Activated naive CD8-positive, alpha-beta T cell treated with anti-CD3 and anti-CD28 coated beads for 36 hours (primary cell): ENCODE measurements around the gene COIL. TPM values are rescaled to one million over a fixed set of nuclear protein-coding genes. Genes with fewer than 3 reads are reported as not detected.

Experiments
- DNase-seq: peaks from one replicate; pipeline ENCODE4 v3.0.0; 2021
- H3K27ac Mint-ChIP-seq: one replicate; pipeline ENCODE4 v1.8.0; 2022; ENCODE audit warnings: mild to moderate bottlenecking, moderate library complexity, mixed read lengths
- H3K27me3 Mint-ChIP-seq: one replicate; pipeline ENCODE4 v1.8.0; 2022; ENCODE audit warnings: mild to moderate bottlenecking, mixed read lengths
- H3K36me3 Mint-ChIP-seq: one replicate; pipeline ENCODE4 v1.8.0; 2021; ENCODE audit warnings: mild to moderate bottlenecking, mixed read lengths
- H3K4me1 Mint-ChIP-seq: one replicate; pipeline ENCODE4 v1.8.0; 2021; ENCODE audit warnings: mixed read lengths
- H3K4me3 Mint-ChIP-seq: one replicate; pipeline ENCODE4 v1.8.0; 2022; ENCODE audit warnings: mild to moderate bottlenecking, moderate library complexity, mixed read lengths
- H3K9me3 Mint-ChIP-seq: one replicate; pipeline ENCODE4 v1.8.0; 2022; ENCODE audit warnings: mixed read lengths
- total RNA-seq, 2 experiments: library from RNA; stranded (reverse); gene quantifications; one replicate each; pipeline ENCODE4 v1.2.3, GENCODE V29; 2021

COIL gene
- total RNA-seq, 2 experiments from 2014 or later, result 21.6 to 22.4 TPM

DNA sequence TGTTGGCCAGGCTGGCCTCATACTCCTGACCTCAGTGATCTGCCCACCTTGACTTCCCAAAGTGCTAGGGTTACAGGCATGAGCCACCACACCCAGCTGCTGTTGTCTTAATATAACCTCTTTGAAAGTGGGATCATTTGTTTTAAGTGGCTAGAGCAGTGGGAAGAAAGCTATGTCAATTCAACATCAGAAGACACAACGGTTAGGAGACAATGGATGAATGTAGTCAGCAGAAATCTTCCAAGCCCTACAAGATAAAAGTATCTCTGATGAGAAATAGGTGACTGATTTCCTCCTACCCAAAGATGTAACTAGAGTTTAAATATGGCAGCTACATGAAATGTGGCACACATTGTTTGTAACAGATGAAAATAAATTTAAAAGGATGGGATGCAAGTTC is 27.0 kb downstream of the COIL start:
- Mint-ChIP-seq H3K4me3 (no peak overlapping the region), H3K4me1 (peaks cover 8% of the 10 kb centered on the region), H3K36me3 (peaks cover 39% of the 10 kb centered on the region), H3K27ac (no peak overlapping the region), H3K9me3 (peaks cover 9% of the 10 kb centered on the region), H3K27me3 (no peaks in the 10 kb centered on the region)
- no peak for DNase-seq

- Mint-ChIP-seq H3K27ac (no peak overlapping the region), H3K27me3 (no peaks in the 10 kb centered on the region), H3K9me3 (peaks cover 9% of the 10 kb centered on the region), H3K36me3 (peaks cover 33% of the 10 kb centered on the region), H3K4me1 (peaks cover 7% of the 10 kb centered on the region), H3K4me3 (no peak overlapping the region)
- DNase-seq, result no peak
Measured at GRCh38 chr17:56933151-56933745, 27.6 kb downstream of the COIL start.

DNA sequence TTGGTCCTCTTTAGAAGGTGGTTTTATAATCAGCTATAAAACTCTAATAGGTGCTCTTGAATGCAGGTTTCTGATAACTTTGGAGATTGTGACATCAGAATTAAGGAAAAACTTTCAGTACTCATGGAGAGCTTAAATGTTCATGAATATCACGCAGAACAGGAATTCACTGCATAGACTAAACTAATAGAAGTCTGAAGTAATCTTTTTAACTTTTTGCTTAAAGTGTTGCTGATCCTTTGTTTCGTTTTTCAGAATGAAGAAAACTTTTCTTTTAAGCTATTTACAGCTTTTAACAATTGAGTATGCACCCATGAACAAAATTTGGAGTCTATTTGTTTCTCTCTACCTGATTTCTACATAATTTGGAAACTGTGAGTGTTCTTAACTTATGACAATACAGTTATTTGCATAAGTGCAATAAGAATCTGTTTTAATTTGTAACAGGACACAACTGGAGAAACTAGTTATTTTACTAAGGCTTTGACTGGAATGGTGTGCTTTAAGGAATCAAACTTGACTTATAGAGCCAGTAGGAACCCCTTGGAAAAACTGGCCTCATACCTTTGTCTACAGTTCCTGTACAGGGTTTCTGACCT is 30.0 kb downstream of the COIL start:
- no peak overlapping the region for H3K4me3 Mint-ChIP-seq
- H3K9me3 Mint-ChIP-seq, result peaks cover 9% of the 10 kb centered on the region
- no peak overlapping the region for H3K27ac Mint-ChIP-seq
- peaks cover 21% of the 10 kb centered on the region for H3K36me3 Mint-ChIP-seq
- H3K4me1 Mint-ChIP-seq, result no peaks in the 10 kb centered on the region
- DNase-seq, result no peak
- H3K27me3 Mint-ChIP-seq, result no peaks in the 10 kb centered on the region

DNA sequence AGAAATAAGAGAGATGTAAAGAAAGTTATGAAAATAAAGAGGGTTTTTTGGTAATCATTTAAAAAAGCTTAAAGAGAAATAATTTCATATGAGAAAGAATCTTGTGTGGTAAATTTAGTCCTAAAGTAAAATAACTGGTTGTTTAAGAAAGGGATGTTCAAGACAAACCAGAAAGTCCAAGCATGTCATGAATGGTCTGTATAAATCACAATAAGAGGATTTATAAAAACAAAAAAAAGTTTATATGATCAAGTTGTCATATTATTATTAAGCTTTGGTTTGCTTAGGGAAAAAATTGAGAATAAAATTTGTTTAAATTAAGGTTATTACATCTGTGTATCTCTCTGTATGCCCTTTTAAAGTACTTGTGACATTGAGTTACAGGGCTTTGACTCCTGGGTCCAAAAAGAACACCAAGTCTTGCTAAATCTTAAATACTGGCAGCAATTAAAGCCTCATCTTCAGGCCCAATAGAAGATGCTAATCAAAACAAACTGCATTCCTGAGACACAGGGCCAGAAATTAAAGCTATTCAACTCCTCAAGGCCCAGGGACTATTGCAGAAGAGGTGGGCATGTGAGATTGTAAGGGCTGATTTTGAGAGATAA is 31.4 kb downstream of the COIL start:
- H3K4me3 Mint-ChIP-seq, result no peak overlapping the region
- peaks cover 20% of the 10 kb centered on the region for H3K36me3 Mint-ChIP-seq
- H3K9me3 Mint-ChIP-seq, result peaks cover 9% of the 10 kb centered on the region
- H3K27me3 Mint-ChIP-seq, result no peaks in the 10 kb centered on the region
- H3K4me1 Mint-ChIP-seq, result no peaks in the 10 kb centered on the region
- no peak overlapping the region for H3K27ac Mint-ChIP-seq
- no peak for DNase-seq

GRCh38 chr17:56928586-56928985 is 32.3 kb downstream of the COIL start:
- peaks cover 13% of the 10 kb centered on the region for H3K36me3 Mint-ChIP-seq
- H3K4me1 Mint-ChIP-seq, result no peaks in the 10 kb centered on the region
- DNase-seq, result no peak
- H3K9me3 Mint-ChIP-seq, result peaks cover 9% of the 10 kb centered on the region
- no peaks in the 10 kb centered on the region for H3K27me3 Mint-ChIP-seq
- H3K4me3 Mint-ChIP-seq, result no peak overlapping the region
- H3K27ac Mint-ChIP-seq, result no peak overlapping the region

GRCh38 chr17:56926704-56927103 is 34.1 kb downstream of the COIL start:
- Mint-ChIP-seq H3K27ac (no peak overlapping the region), H3K4me3 (no peak overlapping the region)
- no peak for DNase-seq

DNA sequence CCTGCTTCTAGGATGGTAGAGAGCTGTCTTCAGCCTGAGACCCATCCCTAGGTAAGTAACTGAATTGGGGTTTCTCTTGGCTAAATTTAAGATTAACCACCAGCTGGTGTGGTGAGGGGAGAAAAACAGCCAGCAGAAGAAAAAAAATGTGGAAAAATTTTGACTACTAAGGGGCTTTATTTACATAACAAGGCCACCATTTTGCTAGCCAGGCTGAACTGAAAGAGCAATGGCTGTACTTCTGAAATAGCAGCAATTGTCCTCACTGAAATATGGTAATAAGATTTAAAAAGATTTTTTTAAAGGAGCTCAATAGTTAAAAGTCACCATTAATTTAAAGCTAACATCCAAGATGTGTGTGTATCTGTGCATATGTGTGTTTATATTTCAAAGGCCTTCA is 34.6 kb downstream of the COIL start:
- Mint-ChIP-seq H3K36me3 (peaks cover 4% of the 10 kb centered on the region), H3K4me3 (no peak overlapping the region), H3K4me1 (no peaks in the 10 kb centered on the region), H3K27me3 (no peaks in the 10 kb centered on the region), H3K9me3 (peaks cover 7% of the 10 kb centered on the region), H3K27ac (no peak overlapping the region)
- DNase-seq, result no peak

More at GRCh38 chr17:56926704-56927103, 34.1 kb downstream of the COIL start:
- Mint-ChIP-seq H3K4me1 (no peaks in the 10 kb centered on the region), H3K36me3 (peaks cover 6% of the 10 kb centered on the region), H3K27me3 (no peaks in the 10 kb centered on the region), H3K9me3 (peaks cover 9% of the 10 kb centered on the region)

DNA sequence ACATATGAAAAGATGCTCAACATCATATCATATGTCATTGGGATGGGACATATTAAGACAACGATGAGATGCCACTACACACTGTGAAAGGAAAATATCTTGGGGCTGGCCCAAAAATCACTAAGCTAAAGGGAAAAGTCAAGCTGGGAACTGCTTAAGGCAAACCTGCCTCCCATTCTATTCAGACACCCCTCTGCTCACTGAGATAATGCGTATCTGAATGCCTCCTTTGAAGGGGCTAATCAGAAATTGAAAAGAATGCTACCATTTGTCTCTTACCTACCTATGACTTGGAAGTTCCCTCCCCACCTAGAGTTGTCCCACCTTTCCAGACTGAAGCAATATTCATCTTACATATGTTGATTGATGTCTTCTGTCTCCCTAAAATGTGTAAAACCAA is 35.8 kb downstream of the COIL start:
- H3K9me3 Mint-ChIP-seq, result peaks cover 5% of the 10 kb centered on the region
- no peak for DNase-seq

GRCh38 chr17:56919717-56920116 is 41.1 kb downstream of the COIL start:
- Mint-ChIP-seq H3K9me3 (peaks cover 16% of the 10 kb centered on the region), H3K36me3 (peaks cover 10% of the 10 kb centered on the region), H3K27ac (peak overlapping the region; percentile 62), H3K4me1 (peaks cover 27% of the 10 kb centered on the region), H3K4me3 (no peak overlapping the region), H3K27me3 (no peaks in the 10 kb centered on the region)
- DNase-seq, result no peak

More for the DNA sequence above, 35.8 kb downstream of the COIL start:
- H3K4me3 Mint-ChIP-seq, result no peak overlapping the region
- peaks cover under 1% of the 10 kb centered on the region for H3K36me3 Mint-ChIP-seq
- H3K27ac Mint-ChIP-seq, result no peak overlapping the region
- no peaks in the 10 kb centered on the region for H3K4me1 Mint-ChIP-seq
- no peaks in the 10 kb centered on the region for H3K27me3 Mint-ChIP-seq

DNA sequence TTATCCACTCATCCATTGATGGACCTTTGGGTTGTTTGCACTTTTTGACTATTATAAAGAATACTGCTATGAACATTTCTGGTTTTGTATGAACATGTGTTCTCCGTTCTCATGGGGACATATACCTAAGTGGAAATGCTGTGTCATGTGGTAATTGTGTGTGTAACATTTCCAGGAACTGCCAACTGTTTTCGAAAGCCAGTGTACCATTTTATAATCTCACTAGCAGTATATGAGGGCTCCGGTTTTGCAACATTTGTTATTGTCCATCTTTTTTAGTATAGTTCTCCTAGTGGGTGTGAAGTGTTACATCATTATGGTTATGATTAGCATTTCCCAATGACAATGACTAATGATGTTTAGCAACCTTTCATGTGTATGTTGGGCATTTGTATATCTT is 41.9 kb downstream of the COIL start:
- H3K36me3 Mint-ChIP-seq, result peaks cover 10% of the 10 kb centered on the region
- peaks cover 16% of the 10 kb centered on the region for H3K9me3 Mint-ChIP-seq
- H3K4me3 Mint-ChIP-seq, result no peak overlapping the region

GRCh38 chr17:56917559-56918296 is 43.1 kb downstream of the COIL start:
- peaks cover 27% of the 10 kb centered on the region for H3K4me1 Mint-ChIP-seq
- DNase-seq, result no peak
- H3K9me3 Mint-ChIP-seq, result peaks cover 16% of the 10 kb centered on the region
- H3K27me3 Mint-ChIP-seq, result no peaks in the 10 kb centered on the region
- H3K36me3 Mint-ChIP-seq, result peaks cover 16% of the 10 kb centered on the region
- no peak overlapping the region for H3K27ac Mint-ChIP-seq
- H3K4me3 Mint-ChIP-seq, result no peak overlapping the region

More for the DNA sequence above, 41.9 kb downstream of the COIL start:
- Mint-ChIP-seq H3K27ac (peak overlapping the region; percentile 62), H3K27me3 (no peaks in the 10 kb centered on the region), H3K4me1 (peaks cover 27% of the 10 kb centered on the region)
- no peak for DNase-seq

- Mint-ChIP-seq H3K4me3 (peak overlapping the region; percentile 81), H3K27ac (peak overlapping the region; percentile 84), H3K36me3 (peaks cover 42% of the 10 kb centered on the region), H3K27me3 (no peaks in the 10 kb centered on the region), H3K4me1 (peaks cover 48% of the 10 kb centered on the region), H3K9me3 (peaks cover 14% of the 10 kb centered on the region)
- no peak for DNase-seq
Measured at GRCh38 chr17:56914581-56915273, 46.1 kb downstream of the COIL start.

DNA sequence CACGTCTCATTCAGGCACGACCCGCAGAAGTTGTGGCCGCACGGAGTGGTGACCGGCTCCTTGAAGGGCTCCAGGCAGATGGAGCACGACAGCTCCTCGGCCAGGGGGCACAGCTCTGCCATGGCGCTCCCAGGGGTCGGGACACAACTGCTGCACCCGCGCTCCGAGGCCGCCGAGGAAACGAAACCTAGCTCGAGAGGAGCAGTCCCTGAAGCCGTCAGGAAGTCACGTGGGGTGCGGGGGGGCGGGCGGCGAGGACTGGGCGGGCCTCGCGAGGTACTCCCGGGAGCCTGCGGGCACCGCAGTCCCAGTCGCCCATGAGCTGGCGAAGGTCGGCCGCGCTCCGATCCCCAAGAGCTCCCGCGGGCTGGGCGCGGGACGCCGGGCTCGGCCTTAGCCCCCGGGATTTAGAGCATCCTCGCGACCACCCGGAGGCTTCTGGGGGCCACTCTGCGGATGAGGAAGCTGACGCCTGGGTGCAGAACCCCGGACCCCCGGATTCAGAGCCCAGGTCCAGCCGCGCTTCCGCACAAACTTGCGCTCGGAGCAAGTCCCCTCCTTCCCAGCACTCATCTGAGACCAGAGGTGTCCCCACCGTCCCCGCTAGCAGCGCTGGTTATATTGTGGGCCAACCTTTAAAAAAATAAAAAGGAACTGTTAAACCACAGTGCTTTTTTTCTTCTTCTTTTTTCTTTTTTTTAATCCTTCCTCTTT is 46.8 kb downstream of the COIL start, which contains the start of gene TRIM25:
Gene TRIM25, minus strand, starts transcription at position 183 of the 714 bp plus-strand sequence. Its CDS starts 61 bp downstream, at position 122.
- peaks cover 10% of the 10 kb centered on the region for H3K9me3 Mint-ChIP-seq
- DNase-seq, result peak; percentile 88
- peaks cover 43% of the 10 kb centered on the region for H3K36me3 Mint-ChIP-seq
- peak within 1 kb of the TSS; percentile 95 for H3K27ac Mint-ChIP-seq
- H3K4me1 Mint-ChIP-seq, result peaks cover 48% of the 10 kb centered on the region
- H3K27me3 Mint-ChIP-seq, result no peaks in the 10 kb centered on the region
- peak within 1 kb of the TSS; percentile 81 for H3K4me3 Mint-ChIP-seq

GRCh38 chr17:56913353-56913866 is 47.4 kb downstream of the COIL start:
- H3K4me3 Mint-ChIP-seq, result peak overlapping the region; percentile 81
- H3K9me3 Mint-ChIP-seq, result peaks cover 5% of the 10 kb centered on the region
- DNase-seq, result no peak
- H3K27ac Mint-ChIP-seq, result peak overlapping the region; percentile 95
- peaks cover 50% of the 10 kb centered on the region for H3K4me1 Mint-ChIP-seq
- no peaks in the 10 kb centered on the region for H3K27me3 Mint-ChIP-seq
- peaks cover 48% of the 10 kb centered on the region for H3K36me3 Mint-ChIP-seq
